Panc1 (cell line): ENCODE data around the gene TMEM164. TPM values are rescaled to one million over a fixed set of nuclear protein-coding genes. Genes with fewer than 3 reads are reported as not detected.
A peak's percentile ranks its signal among the peaks of the same experiment; 100 is the strongest.

Source experiments
- ATAC-seq: fragments of 200-7000 bp; cut with Tn5 transposase; 2 replicates; pipeline ENCODE4 v1.9.1; 2020; ENCODE audit warnings: mild to moderate bottlenecking, moderate library complexity
- BruUV-seq: library from RNA; stranded (reverse); fragments of 400-500 nt; replicated peaks from 2 replicates; lab custom pipeline; 2021; lab: Mats Ljungman, UMichigan
- CTCF ChIA-PET: fragments of 300-600 bp; sonication (Branson Sonifier 250); formaldehyde crosslinking; loops from one replicate; lab custom pipeline; 2022; ENCODE audit warnings: antibody characterized with exemption; lab: Charles Lee
- POLR2A ChIA-PET: fragments of 300-600 bp; sonication (Branson Sonifier 250); formaldehyde crosslinking; loops from one replicate; lab custom pipeline; 2022; ENCODE audit warnings: antibody characterized with exemption; lab: Charles Lee
- DNase-seq: peaks from one replicate; pipeline ENCODE4 v3.0.0-alpha.2; 2010; ENCODE audit warnings: low read depth, low spot score
- H3K27ac ChIP-seq: 2 replicates; pipeline ENCODE4 v1.5.1; 2011; ENCODE audit warnings: mild to moderate bottlenecking, low read length, inconsistent platforms
- H3K27me3 ChIP-seq: fragments of 200-500 bp; sonication (Bioruptor generic); 2 replicates; pipeline ENCODE4 v1.6.0; 2014; ENCODE audit warnings: low read length, inconsistent platforms; ENCODE audit not compliant: control insufficient read depth, insufficient read depth
- H3K36me3 ChIP-seq: fragments of 200-500 bp; sonication (Bioruptor generic); 2 replicates; pipeline ENCODE4 v1.5.1; 2014; ENCODE audit warnings: inconsistent platforms, mild to moderate bottlenecking, low read length, moderate library complexity; ENCODE audit not compliant: control insufficient read depth, insufficient read depth
- H3K4me1 ChIP-seq: 2 replicates; pipeline ENCODE4 v1.5.1; 2011; ENCODE audit warnings: inconsistent platforms, mild to moderate bottlenecking, low read length, moderate library complexity; ENCODE audit not compliant: control insufficient read depth, insufficient read depth
- H3K4me3 ChIP-seq, 2 experiments: 2 replicates each; pipeline ENCODE4 v1.5.1; 2011 to 2012; ENCODE audit warnings: low read depth in 2 of 2, low read length in 2 of 2, mild to moderate bottlenecking in 2 of 2, inconsistent platforms in 1 of 2, moderate library complexity in 1 of 2
- H3K9me3 ChIP-seq: fragments of 200-500 bp; sonication (Bioruptor generic); 2 replicates; pipeline ENCODE4 v1.5.1; 2014; ENCODE audit warnings: low read depth, mild to moderate bottlenecking, inconsistent platforms, low read length, moderate library complexity; ENCODE audit not compliant: control insufficient read depth, insufficient read depth
- CTCF ChIP-seq: fragments of 450-650 bp; IDR thresholded peaks from 2 replicates; pipeline ENCODE4 v1.5.1; 2017; ENCODE audit warnings: mild to moderate bottlenecking
- POLR2AphosphoS5 ChIP-seq: IDR thresholded peaks from 2 replicates; pipeline ENCODE4 v1.6.1; 2012; ENCODE audit warnings: mild to moderate bottlenecking, low read depth, low read length, moderate library complexity
- REST ChIP-seq, 2 experiments: IDR thresholded peaks; 2 replicates each; pipeline ENCODE4 v1.6.1; 2011 to 2012; ENCODE audit warnings: low read depth in 2 of 2, control low read depth in 1 of 2, low read length in 1 of 2, mild to moderate bottlenecking in 1 of 2, moderate library complexity in 1 of 2; ENCODE audit not compliant: insufficient read depth in 1 of 2
- SIN3A ChIP-seq: IDR thresholded peaks from 2 replicates; pipeline ENCODE4 v1.6.1; 2012; ENCODE audit warnings: low read depth, mild to moderate bottlenecking, low read length, moderate library complexity, borderline replicate concordance; ENCODE audit not compliant: insufficient read depth
- TCF7L2 ChIP-seq: IDR thresholded peaks from 2 replicates; pipeline ENCODE4 v1.6.1; 2011; ENCODE audit warnings: mild to moderate bottlenecking, low read depth, low read length, inconsistent platforms
- in situ Hi-C: cut with HindIII; loops from 2 replicates; pipeline ENCODE4 v1.10.0; 2016; ENCODE audit warnings: low sequenced_read_pairs, low pct_unique_long_range_greater_than_20kb
- intact Hi-C: fragments of 100-400 bp; cut with micrococcal nuclease; formaldehyde crosslinking; loops from one replicate; pipeline ENCODE4 v1.10.0; 2022; ENCODE audit not compliant: unreplicated experiment
- total RNA-seq: library from RNA; stranded (reverse); gene quantifications from one replicate; pipeline ENCODE4 v1.2.1, GENCODE V29; 2021; ENCODE audit not compliant: unreplicated experiment

Gene TMEM164
- total RNA-seq, 1 experiment from 2014 or later = 32.8 TPM

- BruUV-seq = no TSS peak
- ChIA-PET CTCF (interaction anchor here (0.7 kb wide), 1 partner anchor 738 kb away, joined by 4 read pairs; no protein-coding TSS in a partner anchor), POLR2A (interaction anchor here (0.8 kb wide), 1 partner anchor 1022 kb away, joined by 3 read pairs; no protein-coding TSS in a partner anchor)
- H3K36me3 ChIP-seq = no peaks in the 10 kb centered on the region
- DNase-seq (no peak), ATAC-seq (peak; percentile 88)
- no peak for TF ChIP-seq TCF7L2
- no peak for TF ChIP-seq POLR2AphosphoS5
- no peak overlapping the region for H3K4me3 ChIP-seq
- H3K27me3 ChIP-seq = no peaks in the 10 kb centered on the region
- intact Hi-C loops = no loop called here
- no peaks in the 10 kb centered on the region for H3K9me3 ChIP-seq
- H3K4me1 ChIP-seq = no peaks in the 10 kb centered on the region
- H3K27ac ChIP-seq = no peak overlapping the region
- in situ Hi-C loops = no loop called here
Observed at GRCh38 chrX:110210417-110211139, 207.7 kb downstream of the TMEM164 start.

GRCh38 chrX:110211340-110211739, 208.4 kb downstream of the TMEM164 start:
- TF ChIP-seq REST (IDR thresholded peaks at IDR 0.05; ENCODE audit: insufficient read depth in 1 of 2, low read depth in 2 of 2, low read length in 1 of 2) = no peak
- no peak for TF ChIP-seq TCF7L2

GRCh38 chrX:110212299-110212698, 209.4 kb downstream of the TMEM164 start:
- CTCF ChIA-PET = no interaction called here
- BruUV-seq = no TSS peak
- TF ChIP-seq CTCF (peak; percentile 16; the same call in 1 of the 2 replicates), SIN3A (no peak)
- in situ Hi-C loops = no loop called here
- DNase-seq (no peak), ATAC-seq (no peak)
- no peaks in the 10 kb centered on the region for H3K9me3 ChIP-seq
- no peak overlapping the region for H3K4me3 ChIP-seq
- no peak overlapping the region for H3K27ac ChIP-seq
- POLR2A ChIA-PET = no interaction called here
- no peaks in the 10 kb centered on the region for H3K4me1 ChIP-seq
- no peaks in the 10 kb centered on the region for H3K27me3 ChIP-seq
- no peaks in the 10 kb centered on the region for H3K36me3 ChIP-seq
- intact Hi-C loops = no loop called here

More at GRCh38 chrX:110211340-110211739, 208.4 kb downstream of the TMEM164 start:
- no peaks in the 10 kb centered on the region for H3K4me1 ChIP-seq
- ATAC-seq (no peak), DNase-seq (no peak)
- H3K27ac ChIP-seq = no peak overlapping the region
- POLR2A ChIA-PET = interaction anchor here (0.8 kb wide), 1 partner anchor 1021 kb away, joined by 3 read pairs; no protein-coding TSS in a partner anchor
- BruUV-seq = no TSS peak
- no peaks in the 10 kb centered on the region for H3K36me3 ChIP-seq
- intact Hi-C loops (no loop called here), in situ Hi-C loops (no loop called here)
- no peaks in the 10 kb centered on the region for H3K27me3 ChIP-seq
- CTCF ChIA-PET = no interaction called here
- no peak overlapping the region for H3K4me3 ChIP-seq
- no peaks in the 10 kb centered on the region for H3K9me3 ChIP-seq
